Measurements from ENCODE around the gene CARNS1.

CARNS1 gene, protein sequence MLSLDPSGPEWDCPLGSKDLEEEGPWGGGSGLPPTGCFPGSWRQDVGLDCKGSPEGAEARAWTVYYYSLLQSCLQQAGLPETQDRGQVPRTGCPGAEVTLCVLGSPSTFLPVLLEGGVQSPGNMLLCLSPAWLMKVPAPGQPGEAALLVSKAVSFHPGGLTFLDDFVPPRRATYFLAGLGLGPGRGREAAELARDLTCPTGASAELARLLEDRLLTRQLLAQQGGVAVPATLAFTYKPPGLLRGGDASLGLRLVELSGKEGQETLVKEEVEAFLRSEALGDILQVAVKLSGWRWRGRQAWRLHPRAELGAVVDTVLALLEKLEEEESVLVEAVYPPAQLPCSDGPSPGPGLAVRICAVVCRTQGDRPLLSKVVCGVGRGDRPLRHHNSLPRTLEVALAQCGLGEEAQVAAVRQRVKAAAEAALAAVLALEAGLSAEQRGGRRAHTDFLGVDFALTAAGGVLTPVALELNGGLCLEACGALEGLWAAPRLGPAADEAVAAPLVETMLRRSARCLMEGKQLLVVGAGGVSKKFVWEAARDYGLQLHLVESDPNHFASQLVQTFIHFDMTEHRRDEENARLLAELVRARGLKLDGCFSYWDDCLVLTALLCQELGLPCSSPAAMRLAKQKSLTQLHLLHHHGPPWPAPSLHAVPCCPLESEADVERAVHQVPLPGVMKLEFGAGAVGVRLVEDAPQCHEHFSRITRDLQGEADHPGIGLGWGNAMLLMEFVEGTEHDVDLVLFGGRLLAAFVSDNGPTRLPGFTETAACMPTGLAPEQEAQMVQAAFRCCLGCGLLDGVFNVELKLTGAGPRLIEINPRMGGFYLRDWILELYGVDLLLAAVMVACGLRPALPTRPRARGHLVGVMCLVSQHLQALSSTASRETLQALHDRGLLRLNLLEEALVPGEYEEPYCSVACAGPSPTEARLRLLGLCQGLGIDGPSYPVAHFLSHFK

DNA sequence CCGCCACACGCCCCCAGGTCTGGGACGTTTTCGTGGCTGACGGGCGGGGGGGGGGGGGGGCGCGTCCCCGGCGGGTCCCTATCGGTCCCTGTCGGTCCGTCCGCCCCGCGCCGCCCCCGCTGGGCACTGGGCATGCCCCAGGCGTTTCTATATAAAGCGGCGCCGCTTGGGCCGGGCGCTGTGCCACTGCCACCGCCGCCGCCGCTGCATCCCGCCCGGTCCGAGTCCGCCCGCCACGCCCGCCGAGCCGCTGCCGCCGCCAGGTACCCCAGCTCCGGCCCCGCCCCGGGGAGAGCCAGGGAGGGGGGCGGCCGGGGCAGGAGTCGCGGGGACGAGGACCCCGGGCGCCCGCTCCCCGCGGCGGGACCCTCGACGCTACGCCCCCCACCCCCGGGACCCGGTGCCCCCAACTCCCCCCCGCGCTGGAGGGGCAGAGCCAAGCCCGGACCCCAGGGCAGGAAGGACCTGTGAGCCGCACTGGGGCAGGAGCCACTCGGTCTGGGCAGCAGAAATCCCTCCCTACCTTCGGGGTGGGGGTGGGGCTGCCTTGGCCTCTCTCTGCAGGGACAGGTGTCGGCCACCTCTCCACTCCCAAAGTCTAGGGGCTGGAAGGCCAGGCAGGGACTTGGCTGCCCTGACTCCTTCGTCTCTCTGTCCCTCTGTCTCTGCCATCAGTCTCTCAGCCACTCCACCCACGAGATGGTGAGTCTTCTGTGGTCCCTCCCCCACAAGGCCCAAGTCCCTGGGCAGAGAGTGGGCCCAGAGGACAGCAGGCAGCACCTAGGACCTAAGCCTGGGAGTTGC lies at the start of gene CARNS1:
CARNS1 (plus strand) TSS at position 178 of the 804 bp plus-strand sequence; CDS start at position 700, 522 bp downstream.
- no peak for DNase-seq (ENCODE audit: low spot score)
- ChIA-PET CTCF (interaction anchor here (0.5 kb wide), 1 partner anchor 36 kb away, joined by 3 read pairs; no protein-coding TSS in a partner anchor), POLR2A (ENCODE audit: low non-redundant PET) (no interaction called here)
- H3K27ac ChIP-seq = peak within 1 kb of the TSS; percentile 83
- TF ChIP-seq, protein P1, sequence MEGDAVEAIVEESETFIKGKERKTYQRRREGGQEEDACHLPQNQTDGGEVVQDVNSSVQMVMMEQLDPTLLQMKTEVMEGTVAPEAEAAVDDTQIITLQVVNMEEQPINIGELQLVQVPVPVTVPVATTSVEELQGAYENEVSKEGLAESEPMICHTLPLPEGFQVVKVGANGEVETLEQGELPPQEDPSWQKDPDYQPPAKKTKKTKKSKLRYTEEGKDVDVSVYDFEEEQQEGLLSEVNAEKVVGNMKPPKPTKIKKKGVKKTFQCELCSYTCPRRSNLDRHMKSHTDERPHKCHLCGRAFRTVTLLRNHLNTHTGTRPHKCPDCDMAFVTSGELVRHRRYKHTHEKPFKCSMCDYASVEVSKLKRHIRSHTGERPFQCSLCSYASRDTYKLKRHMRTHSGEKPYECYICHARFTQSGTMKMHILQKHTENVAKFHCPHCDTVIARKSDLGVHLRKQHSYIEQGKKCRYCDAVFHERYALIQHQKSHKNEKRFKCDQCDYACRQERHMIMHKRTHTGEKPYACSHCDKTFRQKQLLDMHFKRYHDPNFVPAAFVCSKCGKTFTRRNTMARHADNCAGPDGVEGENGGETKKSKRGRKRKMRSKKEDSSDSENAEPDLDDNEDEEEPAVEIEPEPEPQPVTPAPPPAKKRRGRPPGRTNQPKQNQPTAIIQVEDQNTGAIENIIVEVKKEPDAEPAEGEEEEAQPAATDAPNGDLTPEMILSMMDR (conservative IDR thresholded peaks at IDR 0.05; ENCODE audit: low read depth) = no peak

DNA sequence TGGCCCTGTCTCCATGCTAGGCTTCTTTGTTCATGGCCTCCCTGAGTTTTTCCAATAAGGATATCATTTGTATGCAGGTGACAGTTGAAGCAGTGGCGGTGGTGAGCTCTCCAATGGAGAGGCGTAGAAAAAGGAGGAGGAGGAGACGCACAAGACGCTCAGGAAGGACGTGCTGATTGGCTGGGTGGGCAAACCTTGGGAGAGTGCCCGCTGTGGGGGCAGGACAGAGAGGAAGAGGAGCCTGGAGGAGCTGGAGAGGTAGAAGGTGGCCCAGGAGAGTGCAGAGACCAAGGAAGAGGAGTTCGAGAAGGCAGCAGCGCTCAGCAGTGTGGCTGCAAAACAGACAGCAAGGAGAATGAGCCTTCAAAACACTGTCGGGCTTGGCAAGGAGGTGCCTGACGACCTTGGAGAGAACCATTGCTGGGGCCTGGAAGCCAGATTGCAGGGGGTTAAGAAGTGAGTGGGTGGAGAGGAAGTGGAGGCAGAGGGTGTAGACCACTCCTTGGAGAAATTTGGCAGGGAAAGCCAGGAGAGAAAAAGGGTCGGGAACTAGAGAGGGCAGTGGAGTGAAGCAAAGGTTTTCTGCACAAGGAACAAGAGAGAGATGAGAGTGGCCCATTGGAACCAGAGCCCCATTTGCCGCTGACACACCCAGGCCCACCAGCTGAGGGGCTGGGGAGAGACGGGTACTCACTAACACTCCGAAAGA lies 49.6 kb upstream of the CARNS1 start:
- no peak for DNase-seq (ENCODE audit: low spot score)
- CTCF ChIA-PET = interaction anchor here (1.6 to 1.7 kb wide), 2 partner anchors 9 to 17 kb away, joined by 4 to 5 read pairs; no protein-coding TSS in a partner anchor
- POLR2A ChIA-PET (ENCODE audit: low non-redundant PET) = no interaction called here
- H3K27ac ChIP-seq = peak overlapping the region; percentile 66
- TF ChIP-seq, protein P1 (conservative IDR thresholded peaks at IDR 0.05; ENCODE audit: low read depth) = no peak

DNA sequence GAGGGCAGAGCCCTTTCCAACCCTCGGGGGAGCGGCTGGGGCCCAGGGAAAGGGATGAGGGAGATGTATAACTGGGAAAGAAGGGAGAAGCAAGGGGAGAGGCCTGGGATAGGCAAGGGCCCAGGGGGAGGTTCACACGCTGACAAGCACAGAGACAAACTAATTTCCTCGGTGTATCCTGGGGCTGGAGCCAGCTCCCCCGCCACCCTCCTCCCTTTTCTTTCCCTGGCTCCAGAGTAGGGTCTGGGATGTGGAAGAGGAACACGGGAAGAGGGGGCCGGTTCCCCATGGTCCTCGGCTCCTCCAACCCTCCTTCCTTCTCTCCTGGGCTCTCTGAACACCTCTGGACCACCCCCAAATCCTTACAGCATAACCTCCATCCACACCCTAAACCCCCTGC lies 48.9 kb upstream of the CARNS1 start:
- CTCF ChIA-PET = interaction anchor here (1.6 to 1.7 kb wide), 2 partner anchors 10 to 16 kb away, joined by 4 to 5 read pairs; no protein-coding TSS in a partner anchor
- H3K27ac ChIP-seq = peak overlapping the region; percentile 66
- DNase-seq (ENCODE audit: low spot score) = no peak
- TF ChIP-seq, protein P1 (conservative IDR thresholded peaks at IDR 0.05; ENCODE audit: low read depth) = no peak
- POLR2A ChIA-PET (ENCODE audit: low non-redundant PET) = no interaction called here

DNA sequence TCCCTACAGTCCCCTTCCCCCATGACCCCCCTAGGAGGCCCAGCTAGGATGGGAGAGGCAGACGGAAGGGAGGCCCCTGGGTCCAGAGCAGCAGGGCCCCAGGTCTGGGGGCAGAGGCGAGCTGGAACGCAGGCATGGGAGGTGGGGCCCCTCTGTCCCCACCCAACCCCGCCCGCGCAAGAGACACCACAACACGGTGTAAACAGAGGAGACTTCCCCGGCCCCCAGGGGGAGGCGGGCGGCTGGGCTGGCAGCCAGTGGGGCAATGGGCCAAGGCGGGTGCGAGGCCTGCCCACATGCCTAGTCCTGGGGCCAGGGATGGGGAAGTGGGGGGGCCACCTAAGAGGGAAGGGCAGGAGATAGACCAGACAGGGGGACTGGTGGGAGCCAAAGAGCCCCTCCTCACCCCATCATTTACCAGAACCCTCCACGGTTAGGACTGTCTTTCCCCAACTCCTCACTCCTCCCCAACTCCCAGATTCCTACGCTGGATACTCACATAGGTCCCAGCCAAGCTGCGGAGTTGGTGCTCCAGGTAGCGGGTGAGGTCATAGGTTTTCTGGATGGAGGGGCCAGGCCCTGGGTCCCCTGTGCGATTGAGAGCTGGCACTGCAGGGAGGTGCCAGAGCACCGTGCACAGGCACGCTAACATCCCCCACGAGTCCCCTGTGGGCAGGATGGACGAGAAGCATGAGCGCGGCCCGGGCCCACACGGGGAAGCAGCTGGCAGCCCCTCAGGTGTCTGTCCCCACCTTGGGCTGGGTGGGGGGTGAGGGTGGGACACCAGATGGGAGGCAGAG lies 48.3 kb upstream of the CARNS1 start:
- CTCF ChIA-PET = interaction anchor here (0.9 to 1.7 kb wide), 2 partner anchors 10 to 19 kb away, joined by 4 read pairs; no protein-coding TSS in a partner anchor

DNA sequence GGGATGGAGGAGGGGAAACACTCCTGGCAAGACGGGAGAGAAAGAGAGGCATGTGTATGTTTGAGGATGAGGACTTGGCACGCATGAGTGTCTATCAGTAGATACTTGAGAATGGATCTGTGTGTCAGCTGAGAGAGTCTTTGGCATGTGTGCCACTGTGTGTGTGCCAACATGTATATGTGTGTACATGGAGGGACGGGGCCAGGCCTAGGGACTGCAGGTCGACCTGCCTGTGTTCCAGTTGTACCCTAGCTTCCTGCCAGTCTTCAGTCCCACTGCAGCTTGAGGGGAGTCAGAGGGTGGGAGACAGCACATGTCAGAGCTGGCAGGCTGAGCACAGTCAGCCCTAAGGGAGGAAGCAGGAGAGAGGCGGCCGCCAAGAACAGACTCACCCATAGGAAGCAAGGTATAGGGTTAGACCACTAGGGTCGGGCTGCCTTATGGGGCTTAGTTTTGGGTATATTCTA lies 47.7 kb upstream of the CARNS1 start:
- peak overlapping the region; percentile 66 for H3K27ac ChIP-seq
- CTCF ChIA-PET = interaction anchor here (0.9 to 1.7 kb wide), 2 partner anchors 11 to 19 kb away, joined by 4 read pairs; no protein-coding TSS in a partner anchor
- DNase-seq (ENCODE audit: low spot score) = no peak
- TF ChIP-seq, protein P1 (conservative IDR thresholded peaks at IDR 0.05; ENCODE audit: low read depth) = no peak
- POLR2A ChIA-PET (ENCODE audit: low non-redundant PET) = no interaction called here

More for the DNA sequence above, 48.3 kb upstream of the CARNS1 start:
- H3K27ac ChIP-seq = peak overlapping the region; percentile 66
- TF ChIP-seq, protein P1 (conservative IDR thresholded peaks at IDR 0.05; ENCODE audit: low read depth) = no peak
- POLR2A ChIA-PET (ENCODE audit: low non-redundant PET) = no interaction called here
- no peak for DNase-seq (ENCODE audit: low spot score)
